ENCODE data around the gene EFHC2.

The EFHC2 gene

GRCh38 chrX:44224760-44225159 lies 118.7 kb downstream of the EFHC2 start:
- Histone ChIP-seq H3K18ac (ENCODE audit: low read length) (no peak overlapping the region), H3K27me3 (ENCODE audit: control insufficient read depth in 3 of 3, insufficient read depth in 3 of 3, low read depth in 1 of 3, low read length in 3 of 3) (peaks cover 0 to 3% (median 0%) of the 10 kb centered on the region in 3 experiments), H2AFZ (ENCODE audit: low read length) (no peak overlapping the region), H3K4me3 (ENCODE audit: low read length in 2 of 2) (no peak overlapping the region), H2BK120ac (ENCODE audit: low read depth, low read length) (no peak overlapping the region), H3K9me3 (replicated peaks in 1 of 2; ENCODE audit: control insufficient read depth in 2 of 2, insufficient read depth in 1 of 2, low read depth in 1 of 2, low read length in 2 of 2) (no peaks in the 10 kb centered on the region), H2BK12ac (ENCODE audit: low read length) (no peak overlapping the region), H3K4me2 (ENCODE audit: insufficient read depth, low read length, poor library complexity, severe bottlenecking) (no peak overlapping the region), H3K4ac (ENCODE audit: low read length) (no peak overlapping the region), H3K23ac (ENCODE audit: low read depth, low read length, poor library complexity) (no peak overlapping the region), H2AK5ac (ENCODE audit: low read depth, low read length) (no peak overlapping the region), H4K91ac (ENCODE audit: low read depth, low read length, poor library complexity) (no peak overlapping the region), H2BK5ac (ENCODE audit: low read length) (no peak overlapping the region), H3K27ac (replicated peaks; ENCODE audit: low read length) (no peak overlapping the region), H4K8ac (ENCODE audit: low read depth, low read length) (no peak overlapping the region), H2BK15ac (ENCODE audit: low read length) (no peak overlapping the region), H3K36me3 (replicated peaks in 1 of 2; ENCODE audit: control insufficient read depth in 2 of 2, insufficient read depth in 2 of 2, low read length in 2 of 2) (no peaks in the 10 kb centered on the region), H3K79me1 (ENCODE audit: low read depth, low read length) (no peaks in the 10 kb centered on the region), H3K14ac (ENCODE audit: low read length) (no peak overlapping the region), H3K9ac (ENCODE audit: low read depth, low read length, poor library complexity) (no peak overlapping the region), H3K4me1 (ENCODE audit: control insufficient read depth in 2 of 2, insufficient read depth in 1 of 2, low read depth in 1 of 2, low read length in 2 of 2) (peaks cover 0 to 3% of the 10 kb centered on the region in 2 donors)
- no peak for DNase-seq (ENCODE audit: low spot score)
- no CpG with 5 or more reads among the region's 2 CpGs for WGBS, 2 donors (ENCODE audit: extremely low coverage in 2 of 2, insufficient read length in 2 of 2, insufficient replicate concordance in 1 of 2)

DNA sequence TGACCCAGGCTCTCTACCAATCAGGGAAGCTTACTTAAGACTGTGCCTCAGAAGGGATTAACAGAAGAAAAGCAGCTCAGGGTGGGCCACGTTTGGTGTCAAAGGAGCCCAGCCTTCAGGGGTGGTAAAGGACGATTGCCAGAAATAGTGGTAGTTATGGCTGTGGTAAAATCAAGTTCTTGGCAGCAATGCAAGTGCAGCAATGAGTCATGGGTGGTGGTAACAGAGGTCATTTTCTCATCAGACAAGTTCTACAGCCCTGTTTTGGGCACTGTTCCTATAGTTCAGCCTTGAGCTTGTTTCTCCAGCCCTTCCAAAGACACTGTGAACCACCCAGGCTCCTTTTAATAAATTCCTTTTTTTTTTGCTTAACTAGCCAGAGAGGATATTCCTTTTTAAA lies 120.3 kb downstream of the EFHC2 start:
- Histone ChIP-seq H3K4me3 (ENCODE audit: low read length in 2 of 2) (no peak overlapping the region), H3K9ac (ENCODE audit: low read depth, low read length, poor library complexity) (no peak overlapping the region), H3K36me3 (replicated peaks in 1 of 2; ENCODE audit: control insufficient read depth in 2 of 2, insufficient read depth in 2 of 2, low read length in 2 of 2) (no peaks in the 10 kb centered on the region), H2AK5ac (ENCODE audit: low read depth, low read length) (no peak overlapping the region), H4K8ac (ENCODE audit: low read depth, low read length) (no peak overlapping the region), H3K27me3 (ENCODE audit: control insufficient read depth in 3 of 3, insufficient read depth in 3 of 3, low read depth in 1 of 3, low read length in 3 of 3) (peaks cover 0 to 3% (median 0%) of the 10 kb centered on the region in 3 experiments), H2BK15ac (ENCODE audit: low read length) (no peak overlapping the region), H3K18ac (ENCODE audit: low read length) (no peak overlapping the region), H3K4me1 (ENCODE audit: control insufficient read depth in 2 of 2, insufficient read depth in 1 of 2, low read depth in 1 of 2, low read length in 2 of 2) (peaks cover 0 to 3% of the 10 kb centered on the region in 2 donors), H2BK120ac (ENCODE audit: low read depth, low read length) (no peak overlapping the region), H3K23ac (ENCODE audit: low read depth, low read length, poor library complexity) (no peak overlapping the region), H2BK5ac (ENCODE audit: low read length) (no peak overlapping the region), H2BK12ac (ENCODE audit: low read length) (no peak overlapping the region), H3K27ac (replicated peaks; ENCODE audit: low read length) (no peak overlapping the region), H2AFZ (ENCODE audit: low read length) (no peak overlapping the region), H3K4me2 (ENCODE audit: insufficient read depth, low read length, poor library complexity, severe bottlenecking) (no peak overlapping the region), H4K91ac (ENCODE audit: low read depth, low read length, poor library complexity) (no peak overlapping the region), H3K79me1 (ENCODE audit: low read depth, low read length) (no peaks in the 10 kb centered on the region), H3K4ac (ENCODE audit: low read length) (no peak overlapping the region), H3K9me3 (replicated peaks in 1 of 2; ENCODE audit: control insufficient read depth in 2 of 2, insufficient read depth in 1 of 2, low read depth in 1 of 2, low read length in 2 of 2) (no peaks in the 10 kb centered on the region), H3K14ac (ENCODE audit: low read length) (no peak overlapping the region)
- no CpG with 5 or more reads among the region's 2 CpGs for WGBS, 2 donors (ENCODE audit: extremely low coverage in 2 of 2, insufficient read length in 2 of 2, insufficient replicate concordance in 1 of 2)
- DNase-seq (ENCODE audit: low spot score): no peak

DNA sequence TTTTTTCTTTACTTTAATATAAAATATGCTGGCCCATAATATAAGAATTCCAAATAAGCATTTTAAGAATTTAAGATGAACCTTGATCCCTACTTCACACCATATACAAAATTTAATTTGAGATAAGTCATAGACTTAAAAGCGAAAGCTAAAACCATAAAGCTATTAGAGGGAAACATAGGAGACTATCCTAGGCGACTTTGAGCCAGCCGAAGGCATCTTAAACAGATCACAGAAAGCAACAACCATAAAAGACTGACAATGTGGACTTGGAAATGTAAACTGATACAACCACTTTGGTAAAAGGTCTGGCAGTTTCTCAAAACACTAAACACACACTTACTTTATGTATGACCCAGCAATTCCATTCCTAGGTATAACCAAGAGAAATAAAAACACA lies 125.0 kb downstream of the EFHC2 start:
- Histone ChIP-seq H4K8ac (ENCODE audit: low read depth, low read length) (no peak overlapping the region), H3K4me3 (ENCODE audit: low read length in 2 of 2) (no peak overlapping the region), H3K9me3 (replicated peaks in 1 of 2; ENCODE audit: control insufficient read depth in 2 of 2, insufficient read depth in 1 of 2, low read depth in 1 of 2, low read length in 2 of 2) (no peaks in the 10 kb centered on the region), H3K27ac (replicated peaks; ENCODE audit: low read length) (no peak overlapping the region), H2BK120ac (ENCODE audit: low read depth, low read length) (no peak overlapping the region), H3K14ac (ENCODE audit: low read length) (no peak overlapping the region), H3K4ac (ENCODE audit: low read length) (no peak overlapping the region), H2BK12ac (ENCODE audit: low read length) (no peak overlapping the region), H2AK5ac (ENCODE audit: low read depth, low read length) (no peak overlapping the region), H2BK15ac (ENCODE audit: low read length) (no peak overlapping the region), H2AFZ (ENCODE audit: low read length) (no peak overlapping the region), H3K4me2 (ENCODE audit: insufficient read depth, low read length, poor library complexity, severe bottlenecking) (no peak overlapping the region), H3K79me1 (ENCODE audit: low read depth, low read length) (no peaks in the 10 kb centered on the region), H2BK5ac (ENCODE audit: low read length) (no peak overlapping the region), H3K36me3 (replicated peaks in 1 of 2; ENCODE audit: control insufficient read depth in 2 of 2, insufficient read depth in 2 of 2, low read length in 2 of 2) (no peaks in the 10 kb centered on the region), H3K4me1 (ENCODE audit: control insufficient read depth in 2 of 2, insufficient read depth in 1 of 2, low read depth in 1 of 2, low read length in 2 of 2) (no peaks in the 10 kb centered on the region), H3K27me3 (ENCODE audit: control insufficient read depth in 3 of 3, insufficient read depth in 3 of 3, low read depth in 1 of 3, low read length in 3 of 3) (no peaks in the 10 kb centered on the region), H3K9ac (ENCODE audit: low read depth, low read length, poor library complexity) (no peak overlapping the region), H3K23ac (ENCODE audit: low read depth, low read length, poor library complexity) (no peak overlapping the region), H3K18ac (ENCODE audit: low read length) (no peak overlapping the region), H4K91ac (ENCODE audit: low read depth, low read length, poor library complexity) (no peak overlapping the region)
- DNase-seq (ENCODE audit: low spot score): no peak
- WGBS, 2 donors (ENCODE audit: extremely low coverage in 2 of 2, insufficient read length in 2 of 2, insufficient replicate concordance in 1 of 2): no CpG with 5 or more reads among the region's 3 CpGs

DNA sequence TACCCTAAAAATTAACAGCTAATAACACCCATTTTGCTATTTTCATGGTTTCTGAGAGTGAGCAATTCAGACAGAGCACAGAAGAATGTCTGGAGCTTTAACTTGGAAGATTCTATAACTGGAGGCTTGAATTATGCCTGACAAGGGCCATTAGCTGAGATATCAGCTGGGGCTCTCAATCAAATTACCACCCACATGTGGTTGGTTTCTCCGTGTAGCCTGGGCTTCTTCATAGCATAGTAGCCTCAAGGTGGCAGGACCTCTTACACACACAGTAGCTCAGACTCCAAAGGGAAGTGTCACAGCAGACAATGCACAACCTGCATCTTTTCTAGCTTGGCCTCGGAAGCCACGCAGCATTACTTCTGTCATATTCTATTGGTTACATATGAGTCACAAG lies 127.3 kb downstream of the EFHC2 start:
- Histone ChIP-seq H3K4ac (ENCODE audit: low read length) (no peak overlapping the region), H3K4me2 (ENCODE audit: insufficient read depth, low read length, poor library complexity, severe bottlenecking) (no peak overlapping the region), H2BK5ac (ENCODE audit: low read length) (no peak overlapping the region), H4K91ac (ENCODE audit: low read depth, low read length, poor library complexity) (no peak overlapping the region), H3K4me1 (ENCODE audit: control insufficient read depth in 2 of 2, insufficient read depth in 1 of 2, low read depth in 1 of 2, low read length in 2 of 2) (no peaks in the 10 kb centered on the region), H3K9ac (ENCODE audit: low read depth, low read length, poor library complexity) (no peak overlapping the region), H2BK120ac (ENCODE audit: low read depth, low read length) (no peak overlapping the region), H2AK5ac (ENCODE audit: low read depth, low read length) (no peak overlapping the region), H4K8ac (ENCODE audit: low read depth, low read length) (no peak overlapping the region), H3K9me3 (replicated peaks in 1 of 2; ENCODE audit: control insufficient read depth in 2 of 2, insufficient read depth in 1 of 2, low read depth in 1 of 2, low read length in 2 of 2) (no peaks in the 10 kb centered on the region), H3K4me3 (ENCODE audit: low read length in 2 of 2) (no peak overlapping the region), H3K18ac (ENCODE audit: low read length) (no peak overlapping the region), H3K27me3 (ENCODE audit: control insufficient read depth in 3 of 3, insufficient read depth in 3 of 3, low read depth in 1 of 3, low read length in 3 of 3) (no peaks in the 10 kb centered on the region), H3K14ac (ENCODE audit: low read length) (no peak overlapping the region), H3K36me3 (replicated peaks in 1 of 2; ENCODE audit: control insufficient read depth in 2 of 2, insufficient read depth in 2 of 2, low read length in 2 of 2) (no peaks in the 10 kb centered on the region), H2BK12ac (ENCODE audit: low read length) (no peak overlapping the region), H2AFZ (ENCODE audit: low read length) (no peak overlapping the region), H3K27ac (replicated peaks; ENCODE audit: low read length) (no peak overlapping the region), H3K79me1 (ENCODE audit: low read depth, low read length) (no peaks in the 10 kb centered on the region), H3K23ac (ENCODE audit: low read depth, low read length, poor library complexity) (no peak overlapping the region), H2BK15ac (ENCODE audit: low read length) (no peak overlapping the region)
- WGBS, 2 donors (ENCODE audit: extremely low coverage in 2 of 2, insufficient read length in 2 of 2, insufficient replicate concordance in 1 of 2): no CpG with 5 or more reads among the region's 3 CpGs
- DNase-seq (ENCODE audit: low spot score): no peak

Data from neuronal stem cell (in vitro differentiated cells).